Measurements from ENCODE around the gene GJA5. TPM values are rescaled to one million over a fixed set of nuclear protein-coding genes. Genes with fewer than 3 reads are reported as not detected.

Gene GJA5
- total RNA-seq, 4 donors from 2014 or later = 3.6 to 5.7 (median 4.3) TPM

DNA sequence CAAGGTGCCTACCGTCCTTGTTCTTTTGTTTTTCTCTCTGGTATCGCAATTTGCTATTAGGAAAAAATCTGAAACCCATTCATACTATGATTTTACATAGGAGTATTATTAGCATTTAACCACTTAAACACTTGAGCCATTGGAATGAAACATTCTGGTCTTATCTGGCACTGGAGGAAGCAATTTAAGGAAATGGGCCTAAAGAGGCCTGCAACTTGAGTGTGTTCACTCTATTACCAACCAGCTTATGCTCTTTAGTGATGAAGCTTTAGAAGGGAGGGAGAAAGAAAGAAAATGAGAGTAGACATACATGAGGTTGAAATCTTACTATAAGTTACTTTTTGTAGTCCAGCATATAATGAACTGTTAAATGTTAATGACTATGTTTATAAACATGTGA lies 5.7 kb downstream of the GJA5 start:
- intact Hi-C loops (cut with DNase I) = no loop called here
- no peaks in the 10 kb centered on the region for H3K27me3 ChIP-seq
- H3K36me3 ChIP-seq = no peaks in the 10 kb centered on the region
- H3K4me1 ChIP-seq = peaks cover 0 to 6% of the 10 kb centered on the region in 2 donors
- H3K27ac ChIP-seq = no peak overlapping the region
- TF ChIP-seq POLR2A (IDR thresholded peaks at IDR 0.05) (no peak), CTCF (IDR thresholded peaks at IDR 0.05) (no peak)
- no peak overlapping the region for H3K4me3 ChIP-seq (replicated peaks in 1 of 3)
- WGBS, 2 donors = 93 to 94% methylated on average over 2 of the region's 2 CpGs
- H3K9me3 ChIP-seq = no peaks in the 10 kb centered on the region
- no peak for DNase-seq

- intact Hi-C loops (cut with DNase I) = no loop called here
- WGBS, 2 donors = 65 to 80% methylated on average over 3 of the region's 3 CpGs
- no peak for DNase-seq
- no peaks in the 10 kb centered on the region for H3K9me3 ChIP-seq
- H3K4me1 ChIP-seq = peaks cover 0 to 6% of the 10 kb centered on the region in 2 donors
- no peak overlapping the region for H3K27ac ChIP-seq
- no peaks in the 10 kb centered on the region for H3K27me3 ChIP-seq
- TF ChIP-seq CTCF (IDR thresholded peaks at IDR 0.05) (no peak), POLR2A (IDR thresholded peaks at IDR 0.05) (no peak)
- H3K4me3 ChIP-seq (replicated peaks in 1 of 3) = no peak overlapping the region
- no peaks in the 10 kb centered on the region for H3K36me3 ChIP-seq
These were observed 7.3 kb downstream of the GJA5 start for GRCh38 chr1:147753081-147753480.

- intact Hi-C loops (cut with DNase I) = no loop called here
- no peaks in the 10 kb centered on the region for H3K9me3 ChIP-seq
- no peaks in the 10 kb centered on the region for H3K27me3 ChIP-seq
- 80 to 87% methylated on average over 7 of the region's 7 CpGs for WGBS, 2 donors
- DNase-seq = no peak
- no peak overlapping the region for H3K4me3 ChIP-seq (replicated peaks in 1 of 3)
- H3K36me3 ChIP-seq = no peaks in the 10 kb centered on the region
- no peak overlapping the region for H3K27ac ChIP-seq
- TF ChIP-seq CTCF (IDR thresholded peaks at IDR 0.05) = no peak
- no peak for TF ChIP-seq POLR2A (IDR thresholded peaks at IDR 0.05)
- H3K4me1 ChIP-seq = peaks cover 0 to 4% of the 10 kb centered on the region in 2 donors
These were observed 7.9 kb downstream of the GJA5 start for GRCh38 chr1:147752511-147752910.

DNA sequence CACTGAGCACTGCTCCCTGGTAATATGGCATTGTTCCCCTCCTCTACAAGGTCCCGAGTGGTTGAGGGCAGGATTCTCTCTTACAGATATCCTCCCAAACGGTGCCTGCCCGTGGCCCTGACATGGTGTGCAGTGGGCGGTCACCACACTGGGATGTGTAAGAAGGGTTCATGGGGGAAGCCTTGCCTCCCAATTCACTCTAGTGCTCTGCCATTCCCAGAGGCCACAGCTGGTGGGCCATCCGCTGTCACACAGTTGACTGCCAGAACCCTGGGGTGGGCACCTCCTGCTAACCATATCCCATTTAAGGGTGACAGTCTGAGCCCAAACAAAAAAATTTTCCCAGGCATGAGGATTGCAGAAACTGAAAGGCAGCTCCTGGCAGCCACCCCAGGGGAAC lies 9.1 kb downstream of the GJA5 start:
- no peak for DNase-seq
- Histone ChIP-seq H3K27me3 (no peaks in the 10 kb centered on the region), H3K9me3 (no peaks in the 10 kb centered on the region), H3K27ac (no peak overlapping the region), H3K36me3 (no peaks in the 10 kb centered on the region), H3K4me1 (no peaks in the 10 kb centered on the region), H3K4me3 (replicated peaks in 1 of 3) (no peak overlapping the region)
- TF ChIP-seq CTCF (IDR thresholded peaks at IDR 0.05) = no peak
- TF ChIP-seq POLR2A (IDR thresholded peaks at IDR 0.05) = no peak
- intact Hi-C loops (cut with DNase I) = no loop called here
- WGBS, 2 donors = 86 to 87% methylated on average over 5 of the region's 5 CpGs

DNA sequence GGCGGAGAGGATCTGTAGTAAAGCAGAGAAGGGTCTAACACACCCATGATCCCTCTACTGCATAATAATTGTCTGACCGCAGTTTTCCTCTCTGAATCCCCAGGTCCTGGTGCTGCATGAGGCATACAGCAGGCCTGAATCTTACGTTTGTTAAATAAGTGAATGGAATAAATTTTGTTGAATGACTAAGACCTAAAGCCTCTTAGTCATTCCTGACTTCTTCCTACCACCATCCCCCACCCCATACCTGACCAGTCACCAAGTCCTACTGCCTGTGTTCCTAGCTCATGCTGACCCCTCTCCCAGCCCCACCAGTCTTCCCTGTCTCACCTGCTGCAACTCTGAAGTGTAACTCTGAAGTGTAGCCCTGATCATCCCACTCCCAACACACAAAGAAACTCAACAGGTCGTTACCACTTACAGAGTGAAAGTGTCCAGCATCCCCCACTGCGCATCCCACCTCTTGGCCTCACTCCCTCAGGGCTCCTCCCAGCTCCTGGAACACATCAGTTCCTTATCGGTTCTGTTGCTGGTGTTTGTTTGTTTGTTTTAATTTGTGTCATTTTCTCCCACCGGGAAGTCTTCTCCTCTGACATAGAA lies 9.7 kb downstream of the GJA5 start:
- H3K36me3 ChIP-seq = no peaks in the 10 kb centered on the region
- no peak for DNase-seq
- WGBS, 2 donors = 67 to 75% methylated on average over 7 of the region's 7 CpGs
- no peak overlapping the region for H3K4me3 ChIP-seq (replicated peaks in 1 of 3)
- intact Hi-C loops (cut with DNase I) = no loop called here
- no peaks in the 10 kb centered on the region for H3K9me3 ChIP-seq
- H3K4me1 ChIP-seq = no peaks in the 10 kb centered on the region
- no peak overlapping the region for H3K27ac ChIP-seq
- TF ChIP-seq POLR2A (IDR thresholded peaks at IDR 0.05) (no peak), CTCF (IDR thresholded peaks at IDR 0.05) (no peak)
- no peaks in the 10 kb centered on the region for H3K27me3 ChIP-seq
